Measurements from ENCODE around the gene PZP. TPM values are rescaled to one million over a fixed set of nuclear protein-coding genes. Genes with fewer than 3 reads are reported as not detected.

The PZP gene
- total RNA-seq, 4 donors from 2014 or later = 0.22 to 0.49 TPM; not detected in 2

DNA sequence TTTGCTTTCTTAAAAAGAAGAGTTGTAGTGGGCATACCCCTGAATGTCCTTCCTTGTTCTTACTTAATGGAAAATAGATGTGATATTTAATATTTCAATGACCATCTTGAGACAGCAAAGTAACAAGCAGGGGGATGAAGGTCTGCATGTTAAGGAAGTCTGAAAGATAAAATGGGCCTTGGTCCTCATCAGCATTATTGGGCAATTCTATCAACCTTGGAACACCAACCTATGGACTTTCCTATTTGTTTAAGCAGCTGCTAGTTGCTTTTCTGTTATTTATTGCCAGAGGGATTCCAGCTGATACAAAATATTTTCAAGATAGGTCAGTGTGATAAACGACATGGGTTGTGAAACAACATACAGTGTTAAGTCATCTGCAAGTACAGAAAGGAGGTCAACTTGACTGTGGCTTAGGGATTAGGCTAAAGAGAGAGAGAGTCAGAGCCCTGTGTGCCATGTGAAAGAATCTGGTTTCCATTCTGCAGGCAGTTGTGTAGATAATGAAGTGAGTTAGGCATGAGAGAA, 76.1 kb downstream of the PZP start:
- TF ChIP-seq, protein P1, sequence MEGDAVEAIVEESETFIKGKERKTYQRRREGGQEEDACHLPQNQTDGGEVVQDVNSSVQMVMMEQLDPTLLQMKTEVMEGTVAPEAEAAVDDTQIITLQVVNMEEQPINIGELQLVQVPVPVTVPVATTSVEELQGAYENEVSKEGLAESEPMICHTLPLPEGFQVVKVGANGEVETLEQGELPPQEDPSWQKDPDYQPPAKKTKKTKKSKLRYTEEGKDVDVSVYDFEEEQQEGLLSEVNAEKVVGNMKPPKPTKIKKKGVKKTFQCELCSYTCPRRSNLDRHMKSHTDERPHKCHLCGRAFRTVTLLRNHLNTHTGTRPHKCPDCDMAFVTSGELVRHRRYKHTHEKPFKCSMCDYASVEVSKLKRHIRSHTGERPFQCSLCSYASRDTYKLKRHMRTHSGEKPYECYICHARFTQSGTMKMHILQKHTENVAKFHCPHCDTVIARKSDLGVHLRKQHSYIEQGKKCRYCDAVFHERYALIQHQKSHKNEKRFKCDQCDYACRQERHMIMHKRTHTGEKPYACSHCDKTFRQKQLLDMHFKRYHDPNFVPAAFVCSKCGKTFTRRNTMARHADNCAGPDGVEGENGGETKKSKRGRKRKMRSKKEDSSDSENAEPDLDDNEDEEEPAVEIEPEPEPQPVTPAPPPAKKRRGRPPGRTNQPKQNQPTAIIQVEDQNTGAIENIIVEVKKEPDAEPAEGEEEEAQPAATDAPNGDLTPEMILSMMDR (IDR thresholded peaks at IDR 0.05; ENCODE audit: low read depth) = no peak

DNA sequence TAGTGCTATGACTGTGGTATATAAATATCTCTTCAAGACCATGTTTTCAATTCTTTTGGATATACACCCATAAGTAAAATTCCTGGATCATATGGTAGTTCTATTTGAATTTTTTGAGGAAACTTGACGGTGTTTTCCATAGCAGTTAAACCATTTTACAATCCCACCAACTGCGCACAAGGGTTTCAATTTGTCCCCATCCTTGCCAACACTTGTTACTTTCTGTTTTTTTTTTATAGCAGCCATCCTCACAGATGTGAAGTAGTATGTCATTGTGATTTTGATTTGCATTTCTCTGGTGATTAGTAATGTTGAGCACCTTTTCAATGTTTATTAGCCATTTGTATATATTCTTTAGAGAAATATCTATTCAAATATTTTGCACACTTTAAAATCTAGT, 78.0 kb downstream of the PZP start:
- TF ChIP-seq, protein P1 (IDR thresholded peaks at IDR 0.05; ENCODE audit: low read depth) = no peak

DNA sequence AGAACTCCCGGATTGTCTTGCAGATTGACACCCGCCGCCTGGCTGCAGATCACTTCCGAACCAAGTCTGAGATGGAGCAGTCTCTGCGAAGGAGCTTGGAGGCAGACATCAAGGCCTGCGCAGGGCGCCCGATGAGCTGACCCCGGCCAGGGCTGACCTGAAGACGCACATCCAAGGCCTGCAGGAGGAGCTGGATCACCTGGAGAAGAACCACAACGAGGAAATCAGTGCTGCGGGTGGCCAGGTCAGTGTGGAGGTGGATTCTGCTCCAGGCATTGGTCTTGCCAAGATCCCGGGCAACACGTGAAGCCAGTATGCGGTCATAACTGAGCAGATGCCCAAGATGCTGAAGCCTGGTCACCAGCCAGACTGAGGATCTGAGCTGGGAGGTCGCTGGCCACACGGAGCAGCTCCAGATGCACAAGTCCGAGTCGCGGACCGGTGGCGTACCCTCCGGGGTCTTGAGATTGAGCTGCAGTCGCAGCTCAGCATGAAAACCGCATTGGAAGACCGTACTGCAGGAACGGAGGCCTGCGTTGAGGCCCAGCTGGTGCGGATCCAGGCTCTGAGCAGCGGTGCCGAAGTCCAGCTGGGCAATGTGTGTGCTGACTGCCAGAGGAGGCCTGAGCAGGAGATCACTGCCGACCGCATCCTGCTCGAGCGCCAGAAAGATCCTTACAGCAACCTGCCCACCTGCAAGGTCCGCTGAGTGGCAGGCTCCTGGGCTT, 80.1 kb downstream of the PZP start:
- TF ChIP-seq, protein P1 (IDR thresholded peaks at IDR 0.05; ENCODE audit: low read depth) = no peak

DNA sequence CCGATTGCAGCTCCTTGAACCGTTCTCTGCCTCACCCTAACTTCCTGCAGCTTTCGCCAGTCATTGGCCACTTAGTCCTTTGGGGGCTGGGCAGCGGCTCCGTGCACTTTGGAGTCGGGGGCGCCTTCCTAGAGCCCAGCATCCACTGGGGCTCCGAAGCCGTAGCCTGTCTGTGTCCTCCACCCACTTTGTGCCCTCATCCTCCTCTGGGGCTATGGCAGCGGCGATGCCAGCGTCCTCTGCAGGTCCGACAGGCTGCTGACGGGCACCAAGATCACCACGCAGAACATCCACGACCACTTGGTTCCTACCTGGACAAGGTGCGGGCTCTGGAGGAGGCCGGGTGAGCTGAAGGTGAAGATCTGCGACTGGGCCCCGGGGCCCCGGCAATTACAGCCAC, 80.7 kb downstream of the PZP start:
- TF ChIP-seq, protein P1 (IDR thresholded peaks at IDR 0.05; ENCODE audit: low read depth) = no peak

DNA sequence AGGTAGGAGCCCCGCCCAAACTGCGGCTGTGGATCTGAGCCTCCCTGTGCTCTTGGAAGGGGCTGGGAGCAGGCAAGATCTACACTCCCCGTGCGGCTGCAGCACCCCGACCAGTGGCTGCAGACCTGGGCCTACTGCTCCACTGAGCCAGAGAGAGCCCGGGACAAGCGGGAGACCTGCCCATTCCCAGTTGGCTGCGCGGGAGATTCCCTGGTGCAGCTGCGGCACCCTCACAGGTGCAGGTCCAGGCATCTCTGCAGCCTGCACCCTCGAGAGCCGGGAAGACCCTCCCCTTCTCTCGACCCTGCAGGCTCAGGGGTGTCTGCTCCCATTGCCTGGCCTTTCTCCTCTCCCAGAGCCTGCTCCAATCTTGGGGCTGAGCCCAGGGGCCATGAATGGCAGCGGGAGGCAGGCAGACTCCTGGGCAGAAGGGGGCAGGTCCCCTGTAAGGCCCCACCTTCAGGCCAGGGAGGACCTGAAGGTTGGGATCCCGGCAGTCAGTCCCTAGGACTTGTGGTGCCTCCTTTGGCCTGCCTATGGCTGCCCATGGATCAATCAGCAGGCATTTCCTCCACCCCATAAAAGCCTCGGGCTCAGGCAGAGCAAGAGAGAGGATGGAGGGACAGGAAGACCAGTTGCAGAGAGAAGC, 83.7 kb downstream of the PZP start:
- TF ChIP-seq, protein P1 (IDR thresholded peaks at IDR 0.05; ENCODE audit: low read depth) = no peak

DNA sequence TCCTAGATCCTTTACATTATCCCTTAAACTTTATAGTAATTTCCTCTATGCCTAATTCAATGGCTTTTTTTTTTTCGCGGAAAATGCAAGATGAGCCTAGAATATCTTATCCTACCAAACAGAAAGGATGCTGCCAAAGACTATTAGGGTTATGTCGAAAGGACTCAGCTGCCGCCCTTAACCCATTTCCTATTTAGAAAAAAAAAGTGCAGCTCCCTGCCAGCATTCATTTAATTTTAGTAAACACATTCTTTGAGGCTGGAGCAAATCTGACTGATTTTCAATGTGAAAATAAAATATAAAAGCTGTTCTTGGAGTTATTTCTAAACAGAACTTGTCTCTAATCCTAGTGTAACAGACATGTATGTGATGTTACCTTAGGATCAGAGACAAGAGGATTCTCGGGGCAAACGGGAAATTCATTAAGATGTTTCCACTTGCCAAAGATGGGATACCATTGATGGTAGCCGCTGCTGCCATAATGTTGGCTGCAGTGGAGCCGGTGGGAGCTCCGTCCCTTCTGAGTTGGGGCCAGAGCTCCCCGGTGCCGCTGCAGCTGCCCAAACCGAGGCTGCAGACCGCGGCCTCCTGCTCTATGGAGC, 84.3 kb downstream of the PZP start:
- TF ChIP-seq, protein P1 (IDR thresholded peaks at IDR 0.05; ENCODE audit: low read depth) = no peak

DNA sequence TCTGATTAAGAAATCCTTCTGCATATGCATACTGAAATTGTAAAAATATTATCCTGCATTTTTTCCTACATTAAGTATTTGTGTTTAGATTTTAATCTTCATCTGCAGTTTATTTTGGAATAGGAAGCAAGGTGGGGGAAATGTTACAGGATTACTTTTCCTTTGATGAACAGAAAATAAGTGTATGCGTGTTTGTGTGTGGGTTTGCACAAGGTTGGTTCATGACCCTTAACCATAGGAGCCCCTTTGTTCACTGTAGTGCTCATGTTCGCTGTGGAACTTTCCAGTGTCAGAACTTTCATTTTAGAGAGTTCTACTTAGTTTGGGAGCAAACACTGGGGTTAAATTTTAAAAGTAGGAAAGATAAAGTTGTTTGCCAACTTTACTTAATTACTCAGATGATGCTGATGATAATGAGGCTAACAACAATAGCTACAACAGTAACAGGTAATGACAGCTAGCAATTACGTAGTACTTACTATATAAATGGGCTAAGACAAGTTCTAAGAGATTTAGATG, 86.0 kb downstream of the PZP start:
- TF ChIP-seq, protein P1 (IDR thresholded peaks at IDR 0.05; ENCODE audit: low read depth) = no peak
